ENCODE results near the gene ABCB11. TPM values are rescaled to one million over a fixed set of nuclear protein-coding genes. Genes with fewer than 3 reads are reported as not detected.

Gene ABCB11
- total and polyA plus RNA-seq, 2 of the 4 experiments (the other 2 are of a cell fraction), result not detected

DNA sequence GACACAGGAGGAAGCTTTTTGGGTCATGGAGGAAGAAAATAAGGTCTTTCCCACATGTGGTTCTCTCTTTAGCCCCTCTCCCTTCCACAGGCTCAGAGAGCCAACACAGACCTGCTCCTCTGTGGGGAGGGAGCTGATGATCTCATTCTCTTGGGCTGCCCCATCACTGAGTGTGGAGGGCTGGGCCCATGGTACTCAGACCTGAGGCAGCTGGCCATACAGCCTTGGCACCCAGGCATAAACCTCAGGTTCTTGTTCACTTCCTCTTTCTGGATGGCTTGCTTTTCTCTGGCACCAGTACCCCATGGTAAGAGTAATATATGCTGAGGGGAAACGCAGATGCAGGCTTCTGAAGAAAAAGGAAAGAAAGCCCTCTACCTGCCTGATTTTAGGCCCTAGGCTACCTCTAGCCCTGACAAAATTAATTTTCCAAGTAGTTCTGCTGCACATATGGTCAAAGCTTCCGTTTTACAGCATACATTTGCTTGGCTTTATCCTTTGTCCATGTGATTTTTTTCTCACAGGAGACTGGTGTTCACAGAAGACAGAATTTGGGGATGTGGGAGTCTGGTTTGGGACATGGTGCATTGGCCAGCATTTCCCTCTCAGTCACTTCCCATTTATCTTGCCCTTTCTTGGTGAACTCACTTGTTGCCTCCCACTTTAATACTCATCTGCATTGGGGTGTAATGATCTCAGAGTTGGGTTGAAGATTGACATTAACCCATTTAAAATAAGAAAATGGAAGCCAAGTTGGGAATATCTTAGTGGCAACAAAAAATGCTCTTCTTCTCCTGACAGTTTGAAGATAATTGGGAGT is 49.3 kb upstream of the ABCB11 start:
- no peaks in the 10 kb centered on the region for H3K36me3 ChIP-seq (ENCODE audit: control insufficient read depth, insufficient read depth, low read length)
- no peak overlapping the region for H3K23ac ChIP-seq (ENCODE audit: low read depth, low read length)
- H2AK5ac ChIP-seq (ENCODE audit: low read depth, low read length), result no peak overlapping the region
- no peak overlapping the region for H4K5ac ChIP-seq (ENCODE audit: low read depth, low read length)
- H2AK9ac ChIP-seq (replicated peaks; ENCODE audit: low read depth, low read length, poor library complexity), result no peak overlapping the region
- no peak overlapping the region for H3K4me3 ChIP-seq (ENCODE audit: insufficient read depth, low read depth, low read length)
- no peak overlapping the region for H2AFZ ChIP-seq (replicated peaks; ENCODE audit: low read length, poor library complexity)
- H3K9me1 ChIP-seq (ENCODE audit: insufficient read depth, low read length), result no peaks in the 10 kb centered on the region
- no peak overlapping the region for H4K8ac ChIP-seq (ENCODE audit: low read depth in 2 of 2, low read length in 2 of 2)
- no peak overlapping the region for H2BK20ac ChIP-seq (ENCODE audit: low read depth, low read length)
- H3K27me3 ChIP-seq (ENCODE audit: control insufficient read depth, insufficient read depth, low read length), result no peaks in the 10 kb centered on the region
- H3K9ac ChIP-seq (ENCODE audit: low read depth, low read length), result no peak overlapping the region
- dilution Hi-C loops (cut with HindIII; ENCODE audit: low sequenced_read_pairs, unreplicated experiment), result no loop called here
- WGBS, 2 experiments (ENCODE audit: extremely low coverage in 2 of 2, insufficient read length in 1 of 2), result no CpG with 5 or more reads among the region's 2 CpGs
- no peak overlapping the region for H3K18ac ChIP-seq (ENCODE audit: low read depth, low read length)
- no peak overlapping the region for H4K91ac ChIP-seq (ENCODE audit: insufficient read depth, low read depth, low read length)
- ATAC-seq (ENCODE audit: low read depth), result no peak
- DNase-seq, result no peak
- no peak overlapping the region for H2BK5ac ChIP-seq (ENCODE audit: low read depth, low read length, poor library complexity, severe bottlenecking)
- POLR2A ChIA-PET (ENCODE audit: unreplicated experiment), result no interaction called here
- H3K4me1 ChIP-seq (ENCODE audit: control insufficient read depth, insufficient read depth, low read length), result no peaks in the 10 kb centered on the region
- no peaks in the 10 kb centered on the region for H4K20me1 ChIP-seq (ENCODE audit: insufficient read depth, low read length)
- intact Hi-C loops (cut with micrococcal nuclease), result no loop called here
- peaks cover 2% of the 10 kb centered on the region; the same call in 1 of the 2 replicates for H3K9me3 ChIP-seq (ENCODE audit: control insufficient read depth, insufficient read depth, low read length)
- H3K27ac ChIP-seq (ENCODE audit: insufficient read depth, low read length), result no peak overlapping the region
- no TSS peak for BruUV-seq (replicated peaks)
- CTCF ChIA-PET, result no interaction called here
- H2BK120ac ChIP-seq (ENCODE audit: low read depth, low read length), result no peak overlapping the region
- H3K56ac ChIP-seq (ENCODE audit: extremely low read depth, insufficient read depth, low read length), result no peak overlapping the region
- H3K14ac ChIP-seq (replicated peaks; ENCODE audit: low read depth, low read length), result no peak overlapping the region
- H2BK15ac ChIP-seq (ENCODE audit: low read depth, low read length), result no peak overlapping the region
- no peak overlapping the region for H3K4me2 ChIP-seq (ENCODE audit: low read depth, low read length)
- TF ChIP-seq FOS (IDR thresholded peaks at IDR 0.05; ENCODE audit: low read depth, low read length), result no peak
- no peak for TF ChIP-seq RAD21 (IDR thresholded peaks at IDR 0.05; ENCODE audit: low read length)
- TF ChIP-seq RCOR1 (IDR thresholded peaks at IDR 0.05; ENCODE audit: insufficient replicate concordance, low read length), result no peak
- no peak for TF ChIP-seq BHLHE40 (IDR thresholded peaks at IDR 0.05; ENCODE audit: low read depth, low read length)
- TF ChIP-seq CHD1 (IDR thresholded peaks at IDR 0.05; ENCODE audit: low read depth, low read length), result no peak
- TF ChIP-seq, protein P1, sequence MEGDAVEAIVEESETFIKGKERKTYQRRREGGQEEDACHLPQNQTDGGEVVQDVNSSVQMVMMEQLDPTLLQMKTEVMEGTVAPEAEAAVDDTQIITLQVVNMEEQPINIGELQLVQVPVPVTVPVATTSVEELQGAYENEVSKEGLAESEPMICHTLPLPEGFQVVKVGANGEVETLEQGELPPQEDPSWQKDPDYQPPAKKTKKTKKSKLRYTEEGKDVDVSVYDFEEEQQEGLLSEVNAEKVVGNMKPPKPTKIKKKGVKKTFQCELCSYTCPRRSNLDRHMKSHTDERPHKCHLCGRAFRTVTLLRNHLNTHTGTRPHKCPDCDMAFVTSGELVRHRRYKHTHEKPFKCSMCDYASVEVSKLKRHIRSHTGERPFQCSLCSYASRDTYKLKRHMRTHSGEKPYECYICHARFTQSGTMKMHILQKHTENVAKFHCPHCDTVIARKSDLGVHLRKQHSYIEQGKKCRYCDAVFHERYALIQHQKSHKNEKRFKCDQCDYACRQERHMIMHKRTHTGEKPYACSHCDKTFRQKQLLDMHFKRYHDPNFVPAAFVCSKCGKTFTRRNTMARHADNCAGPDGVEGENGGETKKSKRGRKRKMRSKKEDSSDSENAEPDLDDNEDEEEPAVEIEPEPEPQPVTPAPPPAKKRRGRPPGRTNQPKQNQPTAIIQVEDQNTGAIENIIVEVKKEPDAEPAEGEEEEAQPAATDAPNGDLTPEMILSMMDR (conservative IDR thresholded peaks at IDR 0.05; ENCODE audit: low read depth, low read length), result no peak
- no peak for TF ChIP-seq NFE2L2 (IDR thresholded peaks at IDR 0.05; ENCODE audit: low read depth, low read length)
- TF ChIP-seq, protein P2, sequence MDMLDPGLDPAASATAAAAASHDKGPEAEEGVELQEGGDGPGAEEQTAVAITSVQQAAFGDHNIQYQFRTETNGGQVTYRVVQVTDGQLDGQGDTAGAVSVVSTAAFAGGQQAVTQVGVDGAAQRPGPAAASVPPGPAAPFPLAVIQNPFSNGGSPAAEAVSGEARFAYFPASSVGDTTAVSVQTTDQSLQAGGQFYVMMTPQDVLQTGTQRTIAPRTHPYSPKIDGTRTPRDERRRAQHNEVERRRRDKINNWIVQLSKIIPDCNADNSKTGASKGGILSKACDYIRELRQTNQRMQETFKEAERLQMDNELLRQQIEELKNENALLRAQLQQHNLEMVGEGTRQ (IDR thresholded peaks at IDR 0.05; ENCODE audit: low read depth, low read length), result no peak
- TF ChIP-seq, protein P3, sequence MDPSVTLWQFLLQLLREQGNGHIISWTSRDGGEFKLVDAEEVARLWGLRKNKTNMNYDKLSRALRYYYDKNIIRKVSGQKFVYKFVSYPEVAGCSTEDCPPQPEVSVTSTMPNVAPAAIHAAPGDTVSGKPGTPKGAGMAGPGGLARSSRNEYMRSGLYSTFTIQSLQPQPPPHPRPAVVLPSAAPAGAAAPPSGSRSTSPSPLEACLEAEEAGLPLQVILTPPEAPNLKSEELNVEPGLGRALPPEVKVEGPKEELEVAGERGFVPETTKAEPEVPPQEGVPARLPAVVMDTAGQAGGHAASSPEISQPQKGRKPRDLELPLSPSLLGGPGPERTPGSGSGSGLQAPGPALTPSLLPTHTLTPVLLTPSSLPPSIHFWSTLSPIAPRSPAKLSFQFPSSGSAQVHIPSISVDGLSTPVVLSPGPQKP (IDR thresholded peaks at IDR 0.05; ENCODE audit: borderline replicate concordance, low read depth, low read length), result no peak
- TF ChIP-seq POLR2A (IDR thresholded peaks at IDR 0.05; ENCODE audit: low read depth, low read length), result no peak
- TF ChIP-seq CEBPB (IDR thresholded peaks at IDR 0.05; ENCODE audit: low read depth, low read length), result no peak
- no peak for TF ChIP-seq SMC3 (IDR thresholded peaks at IDR 0.05; ENCODE audit: low read depth, low read length)
- no peak for TF ChIP-seq MAZ (IDR thresholded peaks at IDR 0.05; ENCODE audit: borderline replicate concordance, low read depth, low read length)
- no peak for TF ChIP-seq MXI1 (IDR thresholded peaks at IDR 0.05; ENCODE audit: borderline replicate concordance, low read depth, low read length)
- TF ChIP-seq MAFK (IDR thresholded peaks at IDR 0.05; ENCODE audit: low read depth, low read length), result no peak
- no peaks in the 10 kb centered on the region for H3K79me1 ChIP-seq (ENCODE audit: low read depth in 1 of 2, low read length in 2 of 2)
- in situ Hi-C loops (cut with MboI; ENCODE audit: low sequenced_read_pairs), result no loop called here
- no peak overlapping the region for H3K4ac ChIP-seq (ENCODE audit: low read depth, low read length)

Data from IMR-90 (cell line).